B cell (primary cell): ENCODE measurements around the gene TDRD9. TPM values are rescaled to one million over a fixed set of nuclear protein-coding genes. Genes with fewer than 3 reads are reported as not detected.

ENCODE experiments used
- ATAC-seq: fragments of 200-7000 bp; cut with Tn5 transposase; one replicate; pipeline ENCODE4 v1.10.0; 2021; ENCODE audit warnings: low read depth, mild to moderate bottlenecking, moderate number of reproducible peaks, moderate library complexity
- CTCF ChIA-PET: fragments of 350-600 bp; sonication (Branson Sonifier 250); formaldehyde crosslinking; loops from one replicate; lab custom pipeline; 2021; ENCODE audit warnings: antibody characterized with exemption, inconsistent platforms; lab: Charles Lee
- POLR2A ChIA-PET: fragments of 350-600 bp; sonication (Branson Sonifier 250); formaldehyde crosslinking; loops from one replicate; lab custom pipeline; 2021; ENCODE audit warnings: antibody characterized with exemption; lab: Charles Lee
- DNase-seq: peaks from one replicate; pipeline ENCODE4 v3.0.0; 2013
- H2AFZ ChIP-seq: 2 replicates; pipeline ENCODE4 v1.6.1; 2012; ENCODE audit warnings: mild to moderate bottlenecking, low read depth, low read length; ENCODE audit not compliant: insufficient read depth, poor library complexity, severe bottlenecking
- H3K27ac ChIP-seq, 2 donors: 1 replicate in 1 of 2; 2 replicates in 1 of 2; pipeline ENCODE4 v1.5.1; 2012 to 2013; ENCODE audit warnings: low read length in 2 of 2, mild to moderate bottlenecking in 2 of 2, moderate library complexity in 1 of 2
- H3K27me3 ChIP-seq, 4 experiments: fragments of 200-600 bp in 1 of 4; sonication (generic) in 1 of 4; replicated peaks in 1 of 4; 1 replicate in 2 of 4; 2 replicates in 2 of 4; pipeline versions ENCODE4 v1.6.1 to v1.7.0; 2013 to 2016; ENCODE audit warnings: low read length in 3 of 4, mild to moderate bottlenecking in 2 of 4, mixed read lengths in 1 of 4, moderate library complexity in 1 of 4; ENCODE audit not compliant: insufficient read depth in 4 of 4, control insufficient read depth in 3 of 4; ENCODE audit errors: control extremely low read depth in 1 of 4
- H3K36me3 ChIP-seq, 2 experiments: replicated peaks in 1 of 2; 1 replicate in 1 of 2; 2 replicates in 1 of 2; pipeline versions ENCODE4 v1.6.1 to v1.7.1; 2013; ENCODE audit warnings: low read length in 1 of 2; ENCODE audit not compliant: insufficient read depth in 2 of 2, control insufficient read depth in 1 of 2; ENCODE audit errors: control extremely low read depth in 1 of 2, extremely low read depth in 1 of 2
- H3K4me1 ChIP-seq, 2 donors: fragments of 200-600 bp in 1 of 2; sonication (generic) in 1 of 2; 1 replicate in 1 of 2; 2 replicates in 1 of 2; pipeline versions ENCODE4 v1.5.1 to v1.6.1; 2013 to 2017; ENCODE audit warnings: low read length in 2 of 2; ENCODE audit not compliant: control insufficient read depth in 2 of 2, insufficient read depth in 2 of 2
- H3K4me2 ChIP-seq: replicated peaks from 2 replicates; pipeline ENCODE3; 2012; ENCODE audit warnings: mild to moderate bottlenecking, low read depth, low read length; ENCODE audit not compliant: poor library complexity, severe bottlenecking
- H3K4me3 ChIP-seq, 5 experiments: fragments of 200-600 bp in 1 of 5; sonication (generic) in 1 of 5; 1 replicate in 3 of 5; 2 replicates in 2 of 5; pipeline versions ENCODE4 v1.5.1 to v1.7.0; 2011 to 2016; ENCODE audit warnings: low read length in 4 of 5, mild to moderate bottlenecking in 4 of 5, low read depth in 2 of 5, control low read depth in 1 of 5, moderate library complexity in 1 of 5; ENCODE audit not compliant: insufficient read depth in 1 of 5; ENCODE audit errors: control extremely low read depth in 1 of 5, extremely low read depth in 1 of 5
- H3K79me2 ChIP-seq: fragments of 200-600 bp; sonication (generic); one replicate; pipeline ENCODE4 v1.6.0; 2016; ENCODE audit warnings: low read length; ENCODE audit not compliant: control insufficient read depth, insufficient read depth
- H3K9ac ChIP-seq: fragments of 200-600 bp; sonication (generic); 2 replicates; pipeline ENCODE4 v1.6.1; 2017; ENCODE audit warnings: mild to moderate bottlenecking, low read length, moderate library complexity
- H3K9me3 ChIP-seq, 3 donors: one replicate each; pipeline versions ENCODE4 v1.6.1 to v1.7.1; 2013; ENCODE audit warnings: low read length in 2 of 3; ENCODE audit not compliant: control insufficient read depth in 2 of 3, insufficient read depth in 1 of 3; ENCODE audit errors: control extremely low read depth in 1 of 3
- H4K20me1 ChIP-seq: 2 replicates; pipeline ENCODE4 v1.6.0; 2012; ENCODE audit warnings: mild to moderate bottlenecking, low read length; ENCODE audit not compliant: insufficient read depth, control insufficient read depth, poor library complexity, severe bottlenecking
- H3K27ac Mint-ChIP-seq: one replicate; pipeline ENCODE4 v1.8.0; 2021; ENCODE audit warnings: mixed read lengths
- H3K27me3 Mint-ChIP-seq: one replicate; pipeline ENCODE4 v1.8.0; 2021; ENCODE audit warnings: mixed read lengths
- H3K4me1 Mint-ChIP-seq: one replicate; pipeline ENCODE4 v1.8.0; 2021; ENCODE audit warnings: mixed read lengths
- H3K4me3 Mint-ChIP-seq: one replicate; pipeline ENCODE4 v1.8.0; 2021; ENCODE audit warnings: mixed read lengths
- H3K9me3 Mint-ChIP-seq: one replicate; pipeline ENCODE4 v1.8.0; 2022; ENCODE audit warnings: mixed read lengths; ENCODE audit not compliant: insufficient read depth
- CTCF ChIP-seq: fragments of 200-600 bp; IDR thresholded peaks from one replicate; pipeline ENCODE4 v1.8.0; 2022; ENCODE audit warnings: antibody characterized with exemption, mild to moderate bottlenecking
- EZH2 ChIP-seq: IDR thresholded peaks from 2 replicates; pipeline ENCODE4 v1.6.1; 2012; ENCODE audit warnings: borderline replicate concordance, low read depth, mild to moderate bottlenecking, moderate library complexity, low read length; ENCODE audit not compliant: insufficient read depth, poor library complexity, severe bottlenecking
- WGBS: methylation state at CpG from one replicate; pipeline ENCODE4 v1.1.5; 2013; ENCODE audit warnings: missing lambda C conversion rate; ENCODE audit not compliant: insufficient coverage; 5-methylcytosine and 5-hydroxymethylcytosine counted together
- intact Hi-C: fragments of 100-400 bp; cut with micrococcal nuclease; formaldehyde crosslinking; loops from one replicate; pipeline ENCODE4 v1.10.0; 2022
- polyA plus RNA-seq: library from polyadenylated mRNA; depleted of rRNA; stranded (reverse); fragments of >200 nt; gene quantifications from 2 replicates; pipeline ENCODE4 v1.2.3, GENCODE V29; 2012
- total RNA-seq, 2 donors: library from RNA; stranded (reverse); fragments of 120-200 nt in 1 of 2; gene quantifications; 1 replicate in 1 of 2; 2 replicates in 1 of 2; pipeline versions ENCODE4 v1.2.3 to v1.2.4, GENCODE V29; 2013 to 2022

TDRD9 gene
- total and polyA plus RNA-seq, 2 donors (not counting 1 experiment from before 2014, with no cell fraction given): 1.1 to 2.4 TPM

GRCh38 chr14:104039214-104039613 is 111.0 kb downstream of the TDRD9 start:
- H4K20me1 ChIP-seq: no peaks in the 10 kb centered on the region
- H3K27me3 ChIP-seq: peaks cover 0 to 9% (median 0%) of the 10 kb centered on the region in 4 experiments
- H3K9ac ChIP-seq: no peak overlapping the region
- no peak overlapping the region for H3K4me3 Mint-ChIP-seq
- DNase-seq (no peak), ATAC-seq (no peak)
- ChIA-PET CTCF (no interaction called here), POLR2A (no interaction called here)
- H3K4me1 ChIP-seq: no peaks in the 10 kb centered on the region
- H2AFZ ChIP-seq: no peak overlapping the region
- H3K36me3 ChIP-seq: no peaks in the 10 kb centered on the region
- H3K4me2 ChIP-seq: no peak overlapping the region
- peaks cover 30% of the 10 kb centered on the region for H3K27me3 Mint-ChIP-seq
- no peak for TF ChIP-seq EZH2
- no peak for TF ChIP-seq CTCF
- no peaks in the 10 kb centered on the region for H3K9me3 Mint-ChIP-seq
- no peaks in the 10 kb centered on the region for H3K4me1 Mint-ChIP-seq
- intact Hi-C loops: no loop called here
- H3K79me2 ChIP-seq: no peaks in the 10 kb centered on the region
- H3K27ac ChIP-seq: no peak overlapping the region
- H3K9me3 ChIP-seq: no peaks in the 10 kb centered on the region
- H3K27ac Mint-ChIP-seq: no peak overlapping the region
- no peak overlapping the region for H3K4me3 ChIP-seq
- 83% methylated on average over 3 of the region's 5 CpGs for WGBS

- no peak overlapping the region for H3K27ac Mint-ChIP-seq
- no peaks in the 10 kb centered on the region for H3K79me2 ChIP-seq
- intact Hi-C loops: no loop called here
- no peak overlapping the region for H3K4me3 Mint-ChIP-seq
- no peaks in the 10 kb centered on the region for H3K9me3 ChIP-seq
- 66% methylated on average over 3 of the region's 5 CpGs for WGBS
- no peak overlapping the region for H2AFZ ChIP-seq
- TF ChIP-seq CTCF: no peak
- no peak for TF ChIP-seq EZH2
- H4K20me1 ChIP-seq: no peaks in the 10 kb centered on the region
- no peak overlapping the region for H3K9ac ChIP-seq
- H3K9me3 Mint-ChIP-seq: no peaks in the 10 kb centered on the region
- ChIA-PET CTCF (no interaction called here), POLR2A (no interaction called here)
- DNase-seq: no peak
- H3K27me3 Mint-ChIP-seq: peaks cover 37% of the 10 kb centered on the region
- no peak for ATAC-seq
- H3K27me3 ChIP-seq: peaks cover 0 to 9% (median 0%) of the 10 kb centered on the region in 4 experiments
- H3K4me2 ChIP-seq: no peak overlapping the region
- no peaks in the 10 kb centered on the region for H3K4me1 ChIP-seq
- H3K4me3 ChIP-seq: no peak overlapping the region
- no peak overlapping the region for H3K27ac ChIP-seq
- H3K36me3 ChIP-seq: no peaks in the 10 kb centered on the region
- H3K4me1 Mint-ChIP-seq: no peaks in the 10 kb centered on the region
Observed at GRCh38 chr14:104040539-104040938, 112.3 kb downstream of the TDRD9 start.
